HepG2 (cell line): Measurements from ENCODE around the gene ARPC1A. TPM values are rescaled to one million over a fixed set of nuclear protein-coding genes. Genes with fewer than 3 reads are reported as not detected.
A peak's percentile ranks its signal among the peaks of the same experiment; 100 is the strongest.

Experiments
- AHR ChIP-seq: IDR thresholded peaks from 2 replicates; pipeline ENCODE4 v1.6.1; 2018; ENCODE audit warnings: missing genetic modification reagents, missing compliant biosample characterization
- FOXA3 ChIP-seq: IDR thresholded peaks from 2 replicates; pipeline ENCODE4 v1.6.1; 2016; ENCODE audit warnings: missing genetic modification reagents, missing compliant biosample characterization
- MTF2 ChIP-seq: sonication (generic); formaldehyde crosslinking; IDR thresholded peaks from 2 replicates; pipeline ENCODE4 v1.5.0; 2020; ENCODE audit warnings: missing genetic modification reagents, borderline replicate concordance
- NCOA1 ChIP-seq: sonication (generic); formaldehyde crosslinking; IDR thresholded peaks from 2 replicates; pipeline ENCODE4 v1.9.0; 2021; ENCODE audit warnings: missing genetic modification reagents
- ZNF20 ChIP-seq: sonication (generic); formaldehyde crosslinking; IDR thresholded peaks from 2 replicates; pipeline ENCODE4 v1.4.0; 2020; ENCODE audit warnings: mild to moderate bottlenecking, moderate library complexity, missing genetic modification reagents
- ZNF318 ChIP-seq: sonication (generic); formaldehyde crosslinking; IDR thresholded peaks from 2 replicates; pipeline ENCODE4 v1.4.0; 2020; ENCODE audit warnings: mild to moderate bottlenecking, missing genetic modification reagents
- ZNF326 ChIP-seq: sonication (generic); formaldehyde crosslinking; IDR thresholded peaks from 2 replicates; pipeline ENCODE4 v1.4.0; 2020; ENCODE audit warnings: missing genetic modification reagents, borderline replicate concordance
- ZNF629 ChIP-seq: sonication (generic); formaldehyde crosslinking; conservative IDR thresholded peaks from 2 replicates; pipeline ENCODE4 v1.5.0; 2020; ENCODE audit warnings: missing genetic modification reagents
- polyA plus RNA-seq, 8 experiments: library from polyadenylated mRNA; depleted of rRNA in 3 of 8; stranded (reverse) in 7 of 8; unstranded in 1 of 8; fragments of >200 nt; fragmentation: Illumina TruSeq in 4 of 8; extraction: Trizol in 4 of 8; gene quantifications; 2 replicates each; pipeline versions ENCODE4 v1.2.1 to v1.2.3, GENCODE V29; 2011 to 2016; ENCODE audit warnings: low read depth in 4 of 8, missing spikeins in 1 of 8, mixed read lengths in 1 of 8; ENCODE audit not compliant: insufficient read depth in 1 of 8
- total RNA-seq, 5 experiments: library from RNA; depleted of rRNA; stranded (reverse); fragments of >200 nt; fragmentation: Illumina TruSeq; extraction: Trizol; gene quantifications; 2 replicates each; pipeline ENCODE4 v1.2.3, GENCODE V29; 2016; ENCODE audit warnings: low read depth in 1 of 5
- TF ChIP-seq, protein P1 (sequence below): sonication (generic); formaldehyde crosslinking; IDR thresholded peaks from 2 replicates; pipeline ENCODE4 v1.9.0; 2021; ENCODE audit warnings: missing genetic modification reagents, mild to moderate bottlenecking, borderline replicate concordance
- TF ChIP-seq, protein P2 (sequence below): sonication (generic); formaldehyde crosslinking; IDR thresholded peaks from 2 replicates; pipeline ENCODE4 v1.4.0; 2020; ENCODE audit warnings: missing genetic modification reagents

The ARPC1A gene
- total and polyA plus RNA-seq, 2 of the 13 experiments (the other 11 are each of a cell fraction or from before 2014, with no cell fraction given): 44.3 to 88.5 TPM

DNA sequence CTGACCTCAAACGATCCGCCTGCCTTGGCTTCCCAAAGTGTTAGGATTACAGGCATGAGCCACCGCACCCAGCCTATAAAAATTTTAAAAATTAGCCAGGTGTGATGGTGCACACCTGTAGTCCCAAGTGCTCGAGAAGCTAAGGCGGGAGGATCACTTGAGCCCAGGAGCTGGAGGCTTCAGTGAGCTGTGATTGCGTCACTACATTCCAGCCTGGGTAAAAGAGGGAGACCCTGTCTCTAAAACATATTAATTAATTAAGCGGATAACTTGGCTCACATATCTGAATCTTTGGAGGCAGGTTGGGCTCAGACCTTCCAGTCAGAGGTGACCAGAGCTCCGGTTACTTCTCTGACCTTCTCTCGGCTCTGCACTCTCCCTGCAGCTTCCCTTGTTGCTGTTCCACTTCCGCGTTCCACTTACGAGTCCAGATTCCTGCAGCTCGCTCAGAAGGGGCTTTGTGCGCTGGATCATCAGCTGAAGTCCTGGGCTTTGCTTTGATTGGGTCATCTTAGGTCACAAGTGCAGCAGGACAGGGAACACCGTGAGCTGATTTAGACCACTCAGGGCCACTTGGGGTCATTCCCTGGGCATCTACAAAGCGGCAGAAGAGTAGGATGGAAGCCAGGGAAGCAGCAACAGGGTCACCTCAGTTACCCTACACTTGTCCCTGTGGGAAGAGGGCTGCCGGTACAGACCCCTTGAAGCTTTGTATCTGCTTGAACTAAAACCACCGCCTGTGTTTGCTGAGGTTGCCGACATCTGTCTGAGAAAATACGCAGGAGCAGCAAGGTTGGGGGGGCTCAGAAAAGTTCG is 46.8 kb downstream of the ARPC1A start (continued):
- no peak for TF ChIP-seq ZNF318 (CRISPR knock-in tag)
- TF ChIP-seq ZNF629: no peak
- TF ChIP-seq, protein P1, sequence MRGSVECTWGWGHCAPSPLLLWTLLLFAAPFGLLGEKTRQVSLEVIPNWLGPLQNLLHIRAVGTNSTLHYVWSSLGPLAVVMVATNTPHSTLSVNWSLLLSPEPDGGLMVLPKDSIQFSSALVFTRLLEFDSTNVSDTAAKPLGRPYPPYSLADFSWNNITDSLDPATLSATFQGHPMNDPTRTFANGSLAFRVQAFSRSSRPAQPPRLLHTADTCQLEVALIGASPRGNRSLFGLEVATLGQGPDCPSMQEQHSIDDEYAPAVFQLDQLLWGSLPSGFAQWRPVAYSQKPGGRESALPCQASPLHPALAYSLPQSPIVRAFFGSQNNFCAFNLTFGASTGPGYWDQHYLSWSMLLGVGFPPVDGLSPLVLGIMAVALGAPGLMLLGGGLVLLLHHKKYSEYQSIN: no peak
- TF ChIP-seq NCOA1 (CRISPR knock-in tag): no peak
- no peak for TF ChIP-seq ZNF326 (CRISPR knock-in tag)
- TF ChIP-seq ZNF20 (CRISPR knock-in tag): no peak
- TF ChIP-seq, protein P2, sequence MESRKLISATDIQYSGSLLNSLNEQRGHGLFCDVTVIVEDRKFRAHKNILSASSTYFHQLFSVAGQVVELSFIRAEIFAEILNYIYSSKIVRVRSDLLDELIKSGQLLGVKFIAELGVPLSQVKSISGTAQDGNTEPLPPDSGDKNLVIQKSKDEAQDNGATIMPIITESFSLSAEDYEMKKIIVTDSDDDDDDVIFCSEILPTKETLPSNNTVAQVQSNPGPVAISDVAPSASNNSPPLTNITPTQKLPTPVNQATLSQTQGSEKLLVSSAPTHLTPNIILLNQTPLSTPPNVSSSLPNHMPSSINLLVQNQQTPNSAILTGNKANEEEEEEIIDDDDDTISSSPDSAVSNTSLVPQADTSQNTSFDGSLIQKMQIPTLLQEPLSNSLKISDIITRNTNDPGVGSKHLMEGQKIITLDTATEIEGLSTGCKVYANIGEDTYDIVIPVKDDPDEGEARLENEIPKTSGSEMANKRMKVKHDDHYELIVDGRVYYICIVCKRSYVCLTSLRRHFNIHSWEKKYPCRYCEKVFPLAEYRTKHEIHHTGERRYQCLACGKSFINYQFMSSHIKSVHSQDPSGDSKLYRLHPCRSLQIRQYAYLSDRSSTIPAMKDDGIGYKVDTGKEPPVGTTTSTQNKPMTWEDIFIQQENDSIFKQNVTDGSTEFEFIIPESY (CRISPR knock-in tag): 0 out of 2 replicates have a peak, but pooled peaks have one; percentile 54
- TF ChIP-seq AHR (CRISPR knock-in tag): no peak
- TF ChIP-seq MTF2 (CRISPR knock-in tag): no peak
- peak; percentile 63 for TF ChIP-seq FOXA3 (CRISPR knock-in tag)
- TF ChIP-seq, all 625 proteins: peak for 188
